Prostate gland (tissue), 2 donors: ENCODE data around the gene DPY19L1.

Experiments used
- CTCF ChIP-seq, 4 experiments: fragments of 200-600 bp in 2 of 4; fragments of 450-650 bp in 2 of 4; sonication (generic) in 2 of 4; IDR thresholded peaks; 1 replicate in 3 of 4; 2 replicates in 1 of 4; pipeline ENCODE4 v1.5.1; 2016 to 2019; ENCODE audit warnings: antibody characterized with exemption in 4 of 4, mild to moderate bottlenecking in 2 of 4, moderate library complexity in 2 of 4
- POLR2A ChIP-seq: fragments of 450-650 bp; IDR thresholded peaks from one replicate; pipeline ENCODE4 v1.6.1; 2016; ENCODE audit warnings: antibody characterized with exemption, mild to moderate bottlenecking
- POLR2AphosphoS5 ChIP-seq: sonication (generic); formaldehyde crosslinking; IDR thresholded peaks from one replicate; pipeline ENCODE4 v1.6.1; 2017; ENCODE audit warnings: antibody characterized with exemption

DNA sequence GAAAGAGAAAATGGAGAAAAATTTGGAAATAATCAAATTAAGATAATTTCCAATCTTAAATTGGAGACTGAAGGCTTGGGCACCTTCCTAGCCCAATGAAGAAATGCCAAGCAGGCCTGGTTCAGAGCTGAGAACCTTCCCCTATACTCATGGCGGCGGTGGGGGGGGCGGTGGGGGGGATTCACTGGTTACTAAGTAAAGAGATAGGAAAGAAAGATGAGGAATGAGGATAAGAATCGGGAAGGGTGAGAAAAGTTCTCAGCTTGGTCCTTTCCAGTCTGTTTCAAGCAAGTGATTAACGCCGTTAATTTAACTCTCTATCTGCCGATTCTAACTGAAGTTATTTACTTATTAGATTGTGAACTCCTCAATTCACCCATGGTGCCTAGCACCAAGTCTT is 41.5 kb downstream of the DPY19L1 start:
- TF ChIP-seq CTCF (IDR thresholded peaks at IDR 0.05) (no peak), POLR2A (no peak), POLR2AphosphoS5 (no peak)
